Fibroblast of mammary gland (primary cell): ENCODE data around the gene POLDIP2.

Source experiments
- DNase-seq: peaks from one replicate; pipeline ENCODE4 v3.0.0-alpha.2; 2010; ENCODE audit warnings: low read depth
- H3K4me3 ChIP-seq: 2 replicates; pipeline ENCODE4 v1.5.1; 2011; ENCODE audit warnings: low read depth, mild to moderate bottlenecking, low read length, moderate library complexity; ENCODE audit not compliant: control insufficient read depth
- CTCF ChIP-seq: conservative IDR thresholded peaks from 2 replicates; pipeline ENCODE4 v1.5.1; 2011; ENCODE audit warnings: low read depth, low read length, inconsistent platforms; ENCODE audit not compliant: control insufficient read depth, insufficient read depth

POLDIP2 gene

GRCh38 chr17:28357901-28358197, 522 bp upstream of the POLDIP2 start:
- DNase-seq, result no peak
- no peak for TF ChIP-seq CTCF
- peak overlapping the region; percentile 97 for H3K4me3 ChIP-seq

- no peak overlapping the region for H3K4me3 ChIP-seq
- DNase-seq, result no peak
- TF ChIP-seq CTCF, result no peak
Observed at GRCh38 chr17:28350271-28350670, 7.1 kb downstream of the POLDIP2 start.

- no peak for DNase-seq
- no peak for TF ChIP-seq CTCF
- no peak overlapping the region for H3K4me3 ChIP-seq
Observed at GRCh38 chr17:28348979-28349378, 8.3 kb downstream of the POLDIP2 start.

- H3K4me3 ChIP-seq, result no peak overlapping the region
- no peak for TF ChIP-seq CTCF
- DNase-seq, result peak; percentile 89
Observed at GRCh38 chr17:28347261-28347891, 10.0 kb downstream of the POLDIP2 start.

- H3K4me3 ChIP-seq, result no peak overlapping the region
- no peak for DNase-seq
- TF ChIP-seq CTCF, result peak; percentile 54
Observed at GRCh38 chr17:28346746-28347246, 10.5 kb downstream of the POLDIP2 start.

- no peak for TF ChIP-seq CTCF
- no peak for DNase-seq
- H3K4me3 ChIP-seq, result no peak overlapping the region
Observed at GRCh38 chr17:28346199-28346580, 11.1 kb downstream of the POLDIP2 start.
